Measurements from ENCODE around the gene PRAME.

DNA sequence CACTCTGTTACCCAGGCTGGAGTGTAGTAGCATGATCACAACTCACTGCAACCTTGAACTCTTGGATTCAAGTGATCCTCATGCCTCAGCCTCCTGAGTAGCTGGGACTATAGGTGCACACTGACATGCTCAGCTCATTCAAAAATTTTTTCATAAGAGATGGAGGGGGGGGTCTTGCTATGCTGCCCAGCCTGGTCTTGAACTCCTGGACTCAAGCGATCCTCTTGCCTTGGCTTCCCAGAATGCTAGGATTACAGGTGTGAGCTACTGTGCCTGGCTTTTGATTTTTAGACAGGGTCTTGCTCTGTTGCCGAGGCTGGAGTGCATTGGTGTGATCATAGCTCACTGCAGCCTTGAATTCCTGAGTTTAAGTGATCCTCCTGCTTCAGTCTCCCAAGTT, 14.0 kb downstream of the PRAME start:
- TF ChIP-seq, protein P1, sequence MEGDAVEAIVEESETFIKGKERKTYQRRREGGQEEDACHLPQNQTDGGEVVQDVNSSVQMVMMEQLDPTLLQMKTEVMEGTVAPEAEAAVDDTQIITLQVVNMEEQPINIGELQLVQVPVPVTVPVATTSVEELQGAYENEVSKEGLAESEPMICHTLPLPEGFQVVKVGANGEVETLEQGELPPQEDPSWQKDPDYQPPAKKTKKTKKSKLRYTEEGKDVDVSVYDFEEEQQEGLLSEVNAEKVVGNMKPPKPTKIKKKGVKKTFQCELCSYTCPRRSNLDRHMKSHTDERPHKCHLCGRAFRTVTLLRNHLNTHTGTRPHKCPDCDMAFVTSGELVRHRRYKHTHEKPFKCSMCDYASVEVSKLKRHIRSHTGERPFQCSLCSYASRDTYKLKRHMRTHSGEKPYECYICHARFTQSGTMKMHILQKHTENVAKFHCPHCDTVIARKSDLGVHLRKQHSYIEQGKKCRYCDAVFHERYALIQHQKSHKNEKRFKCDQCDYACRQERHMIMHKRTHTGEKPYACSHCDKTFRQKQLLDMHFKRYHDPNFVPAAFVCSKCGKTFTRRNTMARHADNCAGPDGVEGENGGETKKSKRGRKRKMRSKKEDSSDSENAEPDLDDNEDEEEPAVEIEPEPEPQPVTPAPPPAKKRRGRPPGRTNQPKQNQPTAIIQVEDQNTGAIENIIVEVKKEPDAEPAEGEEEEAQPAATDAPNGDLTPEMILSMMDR (IDR thresholded peaks at IDR 0.05) = no peak
- no peak for TF ChIP-seq EZH2 (IDR thresholded peaks at IDR 0.05)
- no peak for TF ChIP-seq EZH2phosphoT487 (IDR thresholded peaks at IDR 0.05)

Data from neural progenitor cell (in vitro differentiated cells).